H1 (cell line): ENCODE measurements around the gene CFP. TPM values are rescaled to one million over a fixed set of nuclear protein-coding genes. Genes with fewer than 3 reads are reported as not detected.

Experiments
- CTCF ChIA-PET: fragments of 300-600 bp; sonication (Branson Sonifier 250); formaldehyde crosslinking; loops from one replicate; lab custom pipeline; 2021; ENCODE audit not compliant: partially characterized antibody; lab: Charles Lee
- POLR2A ChIA-PET: fragments of 300-600 bp; sonication (Branson Sonifier 250); formaldehyde crosslinking; loops from one replicate; lab custom pipeline; 2021; ENCODE audit warnings: inconsistent platforms; ENCODE audit not compliant: partially characterized antibody; lab: Charles Lee
- DNase-seq, 2 experiments: peaks; one replicate each; pipeline versions ENCODE4 v3.0.0 to v3.0.0-alpha.2; 2010 to 2022; ENCODE audit warnings: low spot score in 2 of 2, low read depth in 1 of 2, mixed read lengths in 1 of 2
- FAIRE-seq: peaks from 2 replicates; lab custom pipeline; 2011; peaks lifted over from hg19 to GRCh38; lab: Jason Lieb, UNC
- H2AFZ ChIP-seq: 2 replicates; pipeline ENCODE4 v1.8.1; 2012; ENCODE audit warnings: low read length, inconsistent platforms
- H2AK5ac ChIP-seq: 2 replicates; pipeline ENCODE4 v1.6.1; 2013; ENCODE audit warnings: low read depth, low read length
- H2BK120ac ChIP-seq: replicated peaks from 2 replicates; pipeline ENCODE3; 2013; ENCODE audit warnings: low read depth, low read length, inconsistent platforms
- H2BK12ac ChIP-seq: 2 replicates; pipeline ENCODE4 v1.6.1; 2013; ENCODE audit warnings: low read depth, low read length
- H2BK15ac ChIP-seq: 2 replicates; pipeline ENCODE4 v1.6.1; 2013; ENCODE audit warnings: low read length
- H2BK20ac ChIP-seq: 2 replicates; pipeline ENCODE4 v1.6.1; 2013; ENCODE audit warnings: low read length
- H2BK5ac ChIP-seq: 2 replicates; pipeline ENCODE4 v1.6.1; 2013; ENCODE audit warnings: low read depth, low read length
- H3K14ac ChIP-seq: 2 replicates; pipeline ENCODE4 v1.6.1; 2013; ENCODE audit warnings: inconsistent platforms; ENCODE audit not compliant: insufficient read length
- H3K18ac ChIP-seq: 2 replicates; pipeline ENCODE4 v1.6.1; 2013; ENCODE audit warnings: low read length; ENCODE audit errors: extremely low read depth
- H3K23ac ChIP-seq: 2 replicates; pipeline ENCODE4 v1.6.1; 2013; ENCODE audit warnings: inconsistent platforms; ENCODE audit not compliant: insufficient read length
- H3K23me2 ChIP-seq: 2 replicates; pipeline ENCODE4 v1.6.1; 2013; ENCODE audit warnings: low read depth, low read length
- H3K27ac ChIP-seq: 2 replicates; pipeline ENCODE4 v1.6.1; 2011; ENCODE audit warnings: low read depth, low read length, inconsistent platforms
- H3K27me3 ChIP-seq, 4 experiments: replicated peaks in 1 of 4; 1 replicate in 1 of 4; 2 replicates in 3 of 4; pipeline versions ENCODE4 v1.6.1 to v1.8.1; 2011 to 2013; ENCODE audit warnings: low read length in 3 of 4, mild to moderate bottlenecking in 3 of 4, inconsistent platforms in 2 of 4, mixed read lengths in 2 of 4, moderate library complexity in 1 of 4; ENCODE audit not compliant: control insufficient read depth in 3 of 4, insufficient read depth in 3 of 4; ENCODE audit errors: extremely low read depth in 1 of 4
- H3K36me3 ChIP-seq, 4 experiments: 2 replicates each; pipeline versions ENCODE4 v1.6.1 to v1.8.1; 2011 to 2013; ENCODE audit warnings: mild to moderate bottlenecking in 4 of 4, low read length in 3 of 4, moderate library complexity in 2 of 4, control low read depth in 1 of 4, inconsistent platforms in 1 of 4; ENCODE audit not compliant: insufficient read depth in 4 of 4, control insufficient read depth in 2 of 4
- H3K4ac ChIP-seq: replicated peaks from 2 replicates; pipeline ENCODE3; 2013; ENCODE audit warnings: low read length, low read depth, mixed read lengths, inconsistent platforms; ENCODE audit not compliant: insufficient read length
- H3K4me1 ChIP-seq, 4 experiments: replicated peaks in 1 of 4; 1 replicate in 1 of 4; 2 replicates in 3 of 4; pipeline versions ENCODE4 v1.6.1 to v1.8.1; 2011 to 2013; ENCODE audit warnings: low read length in 3 of 4, inconsistent platforms in 2 of 4, mixed read lengths in 1 of 4; ENCODE audit not compliant: insufficient read depth in 4 of 4, control insufficient read depth in 3 of 4
- H3K4me2 ChIP-seq, 2 experiments: 2 replicates each; pipeline versions ENCODE4 v1.6.1 to v1.8.1; 2011 to 2013; ENCODE audit warnings: low read depth in 2 of 2, low read length in 2 of 2, control low read depth in 1 of 2, inconsistent platforms in 1 of 2, mild to moderate bottlenecking in 1 of 2; ENCODE audit not compliant: insufficient read depth in 1 of 2
- H3K4me3 ChIP-seq, 4 experiments: fragments of 200-600, 300-600 bp in 1 of 4; sonication (generic), shearing (Covaris generic), sonication (Bioruptor Twin) in 1 of 4; 2 replicates each; pipeline versions ENCODE4 v1.5.1 to v1.8.1; 2011 to 2016; ENCODE audit warnings: low read length in 4 of 4, low read depth in 3 of 4, control low read depth in 2 of 4, inconsistent platforms in 2 of 4, mild to moderate bottlenecking in 2 of 4, mixed read lengths in 1 of 4, moderate library complexity in 1 of 4; ENCODE audit not compliant: insufficient read depth in 2 of 4; ENCODE audit errors: extremely low read depth in 1 of 4
- H3K56ac ChIP-seq: replicated peaks from 2 replicates; pipeline ENCODE3; 2013; ENCODE audit warnings: low read depth, mild to moderate bottlenecking, mixed read lengths, low read length, inconsistent platforms; ENCODE audit not compliant: insufficient read length
- H3K79me1 ChIP-seq: 2 replicates; pipeline ENCODE4 v1.6.1; 2013; ENCODE audit warnings: low read depth, low read length, control low read depth
- H3K79me2 ChIP-seq, 2 experiments: 2 replicates each; pipeline versions ENCODE4 v1.6.1 to v1.8.1; 2012 to 2013; ENCODE audit warnings: low read length in 2 of 2, mild to moderate bottlenecking in 2 of 2, inconsistent platforms in 1 of 2; ENCODE audit not compliant: insufficient read depth in 2 of 2, control insufficient read depth in 1 of 2
- H3K9ac ChIP-seq, 4 experiments: replicated peaks in 1 of 4; 1 replicate in 1 of 4; 2 replicates in 3 of 4; pipeline versions ENCODE4 v1.6.1 to v1.8.1; 2011 to 2013; ENCODE audit warnings: low read depth in 3 of 4, low read length in 3 of 4, control low read depth in 2 of 4, mild to moderate bottlenecking in 2 of 4, moderate library complexity in 2 of 4, inconsistent platforms in 1 of 4; ENCODE audit errors: extremely low read depth in 1 of 4
- H3K9me3 ChIP-seq, 2 experiments: 2 replicates each; pipeline versions ENCODE4 v1.6.1 to v1.8.1; 2012 to 2013; ENCODE audit warnings: mild to moderate bottlenecking in 2 of 2, moderate library complexity in 2 of 2, control low read depth in 1 of 2, inconsistent platforms in 1 of 2, low read depth in 1 of 2, low read length in 1 of 2, mixed read lengths in 1 of 2; ENCODE audit not compliant: insufficient read depth in 2 of 2
- H4K20me1 ChIP-seq, 2 experiments: replicated peaks in 1 of 2; 2 replicates each; pipeline versions ENCODE3 to v1.8.1; 2011 to 2013; ENCODE audit warnings: inconsistent platforms in 2 of 2, low read length in 2 of 2, mild to moderate bottlenecking in 1 of 2; ENCODE audit not compliant: insufficient read depth in 2 of 2, control insufficient read depth in 1 of 2
- H4K5ac ChIP-seq: 2 replicates; pipeline ENCODE4 v1.6.1; 2013; ENCODE audit warnings: low read length, low read depth, mixed read lengths, inconsistent platforms; ENCODE audit not compliant: insufficient read length
- H4K8ac ChIP-seq: 2 replicates; pipeline ENCODE4 v1.8.0; 2013; ENCODE audit warnings: mild to moderate bottlenecking, moderate library complexity, low read length, inconsistent platforms; ENCODE audit not compliant: insufficient read depth; ENCODE audit errors: extremely low read depth
- H4K91ac ChIP-seq: replicated peaks from 2 replicates; pipeline ENCODE3; 2013; ENCODE audit warnings: low read length, mixed read lengths, inconsistent platforms; ENCODE audit not compliant: insufficient read length
- CBX5 ChIP-seq: fragments of 300-800, 300-1000 bp; sonication (generic); IDR thresholded peaks from 2 replicates; pipeline ENCODE4 v1.7.1; 2016; ENCODE audit warnings: antibody characterized with exemption, low read length, low read depth
- CHD2 ChIP-seq: IDR thresholded peaks from 2 replicates; pipeline ENCODE4 v1.6.1; 2012; ENCODE audit warnings: low read length, improper control_type of control experiment
- CTBP2 ChIP-seq: IDR thresholded peaks from 2 replicates; pipeline ENCODE4 v1.7.0; 2011; ENCODE audit warnings: borderline replicate concordance, mild to moderate bottlenecking, moderate library complexity, mixed read lengths, low read length; ENCODE audit not compliant: insufficient read depth, insufficient read length
- EGR1 ChIP-seq: IDR thresholded peaks from 2 replicates; pipeline ENCODE4 v1.6.1; 2011; ENCODE audit warnings: low read depth, low read length, borderline replicate concordance
- MAFK ChIP-seq: IDR thresholded peaks from 2 replicates; pipeline ENCODE4 v1.6.1; 2012; ENCODE audit warnings: low read depth, mild to moderate bottlenecking, improper control_type of control experiment, low read length
- PHF8 ChIP-seq: fragments of 200-600 bp; sonication (generic); conservative IDR thresholded peaks from 2 replicates; pipeline ENCODE4 v1.7.1; 2012; ENCODE audit warnings: low read depth, mild to moderate bottlenecking, inconsistent platforms, low read length, moderate library complexity
- POU5F1 ChIP-seq: IDR thresholded peaks from 2 replicates; pipeline ENCODE4 v1.6.1; 2011; ENCODE audit warnings: low read depth, mild to moderate bottlenecking, low read length, moderate library complexity
- RAD21 ChIP-seq, 2 experiments: IDR thresholded peaks in 1 of 2; conservative IDR thresholded peaks in 1 of 2; 2 replicates each; pipeline ENCODE4 v1.6.1; 2011; ENCODE audit warnings: low read depth in 2 of 2, low read length in 2 of 2, improper control_type of control experiment in 1 of 2, inconsistent platforms in 1 of 2, mild to moderate bottlenecking in 1 of 2, moderate library complexity in 1 of 2
- SIX5 ChIP-seq: IDR thresholded peaks from 2 replicates; pipeline ENCODE4 v1.6.1; 2011; ENCODE audit warnings: mild to moderate bottlenecking, low read depth, low read length
- SP1 ChIP-seq: IDR thresholded peaks from 2 replicates; pipeline ENCODE4 v1.6.1; 2011; ENCODE audit warnings: low read depth, low read length
- SP2 ChIP-seq: IDR thresholded peaks from 2 replicates; pipeline ENCODE4 v1.6.1; 2012; ENCODE audit warnings: mild to moderate bottlenecking, low read length, inconsistent platforms
- TAF1 ChIP-seq: IDR thresholded peaks from 2 replicates; pipeline ENCODE4 v1.6.1; 2011; ENCODE audit warnings: mild to moderate bottlenecking, low read depth, low read length
- WGBS, 2 experiments: shearing (Covaris generic) in 1 of 2; methylation state at CpG; one replicate each; pipeline versions ENCODE4 v1.1.6 to v1.1.7; 2013 to 2015; ENCODE audit warnings: low lambda C conversion rate in 2 of 2, mixed read lengths in 2 of 2, inconsistent platforms in 1 of 2, low coverage in 1 of 2, missing lambda C conversion rate in 1 of 2; ENCODE audit not compliant: insufficient replicate concordance in 2 of 2, insufficient coverage in 1 of 2, insufficient read length in 1 of 2; ENCODE audit errors: extremely low coverage in 1 of 2, missing lambda C conversion rate in 1 of 2; 5-methylcytosine and 5-hydroxymethylcytosine counted together
- polyA plus RNA-seq, 7 experiments: library from polyadenylated mRNA; depleted of rRNA in 3 of 7; stranded (reverse) in 5 of 7; unstranded in 2 of 7; fragments of >200 nt in 5 of 7; fragments of 200-250 nt in 2 of 7; gene quantifications; 1 replicate in 5 of 7; 2 replicates in 1 of 7; 4 replicates in 1 of 7; pipeline versions ENCODE4 v1.2.1 to v1.2.3, GENCODE V29; 2011 to 2013; ENCODE audit warnings: missing spikeins in 2 of 7, mixed read lengths in 2 of 7
- total RNA-seq: library from RNA; stranded (reverse); fragmentation: NEBNext Ultra II Directional; extraction: Animal tissue kit (Norgen Biotek cat#: 25700); gene quantifications from 2 replicates; pipeline ENCODE4 v1.2.1, GENCODE V29; 2021
- TF ChIP-seq, protein P1 (sequence below): IDR thresholded peaks from 2 replicates; pipeline ENCODE4 v1.6.1; 2012; ENCODE audit warnings: inconsistent platforms

The CFP gene
- total and polyA plus RNA-seq, 2 of the 8 experiments (the other 6 are each of a cell fraction or from before 2014, with no cell fraction given) = 0.76 to 2.2 TPM

DNA sequence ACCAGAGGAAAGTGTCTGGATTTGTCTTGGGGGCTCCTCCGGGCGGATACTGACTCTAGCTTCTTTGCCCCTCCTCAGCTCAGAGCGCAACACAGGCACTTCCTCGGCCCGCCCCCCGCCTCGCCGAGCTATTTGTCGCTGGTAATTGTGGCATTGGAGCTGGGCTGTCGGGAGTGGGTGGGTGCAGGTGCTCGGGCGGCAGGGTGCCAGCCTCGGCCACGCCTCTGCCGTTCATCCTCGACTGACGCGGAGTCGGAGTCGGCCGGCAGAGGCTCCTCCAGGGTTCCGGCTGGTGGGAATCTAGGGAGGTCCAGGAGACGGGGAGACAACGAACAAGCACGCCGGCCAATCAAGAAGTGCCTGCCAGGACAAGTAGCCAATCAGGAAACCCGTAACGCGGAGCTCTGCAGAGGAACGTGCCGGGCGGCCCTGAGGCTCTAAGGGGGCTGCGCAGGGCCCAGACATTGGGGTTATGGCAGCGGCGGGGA, 6.1 kb downstream of the CFP start:
- Histone ChIP-seq H2AK5ac (no peak overlapping the region), H3K18ac (no peak overlapping the region), H2BK20ac (no peak overlapping the region), H3K36me3 (no peaks in the 10 kb centered on the region), H4K5ac (no peak overlapping the region), H3K9ac (no peak overlapping the region), H2BK120ac (no peak overlapping the region), H3K56ac (no peak overlapping the region), H2AFZ (peak overlapping the region; percentile 85; the same call in 1 of the 2 replicates), H2BK15ac (no peak overlapping the region), H4K8ac (no peak overlapping the region), H4K91ac (no peak overlapping the region), H2BK12ac (no peak overlapping the region), H3K23ac (no peak overlapping the region), H3K4me3 (peak overlapping the region; percentile 14 to 55 (median 22); a peak in 6 of 8 replicates), H3K4ac (no peak overlapping the region), H3K14ac (no peak overlapping the region), H3K27ac (no peak overlapping the region), H3K79me2 (no peaks in the 10 kb centered on the region), H4K20me1 (peaks cover 0 to 1% of the 10 kb centered on the region in 2 experiments), H3K27me3 (no peaks in the 10 kb centered on the region), H3K79me1 (no peaks in the 10 kb centered on the region), H3K4me1 (peaks cover 3 to 7% (median 5%) of the 10 kb centered on the region in 4 experiments), H3K4me2 (peak overlapping the region; percentile 59 to 63), H2BK5ac (no peak overlapping the region), H3K23me2 (no peaks in the 10 kb centered on the region; the same call in 1 of the 2 replicates), H3K9me3 (no peaks in the 10 kb centered on the region)
- ChIA-PET POLR2A (interaction anchor here (0.5 to 2.1 kb wide), 9 partner anchors 11 to 205 kb away, joined by 3 to 7 read pairs (median 3); partner anchors contain the start of gene TIMP1), CTCF (interaction anchor here (0.6 to 1.6 kb wide), 7 partner anchors 13 to 100 kb away, joined by 3 to 7 read pairs (median 4); partner anchors contain the start of gene TIMP1)
- 5% methylated on average over 21 of the region's 35 CpGs; no CpG with 5 or more reads in 1 of the 2 experiments for WGBS, 2 experiments
- DNase-seq (peak; percentile 73 to 76), FAIRE-seq (peak; percentile 93)
- TF ChIP-seq SP1 = peak; percentile 82
- TF ChIP-seq MAFK = no peak
- TF ChIP-seq PHF8 = no peak
- TF ChIP-seq SIX5 = no peak
- no peak for TF ChIP-seq EGR1
- no peak for TF ChIP-seq CBX5
- TF ChIP-seq TAF1 = 0 out of 2 replicates have a peak, but pooled peaks have one; percentile 39
- peak; percentile 33; the same call in 1 of the 2 replicates for TF ChIP-seq SP2
- TF ChIP-seq POU5F1 = no peak
- TF ChIP-seq, protein P1, sequence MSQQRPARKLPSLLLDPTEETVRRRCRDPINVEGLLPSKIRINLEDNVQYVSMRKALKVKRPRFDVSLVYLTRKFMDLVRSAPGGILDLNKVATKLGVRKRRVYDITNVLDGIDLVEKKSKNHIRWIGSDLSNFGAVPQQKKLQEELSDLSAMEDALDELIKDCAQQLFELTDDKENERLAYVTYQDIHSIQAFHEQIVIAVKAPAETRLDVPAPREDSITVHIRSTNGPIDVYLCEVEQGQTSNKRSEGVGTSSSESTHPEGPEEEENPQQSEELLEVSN = peak; percentile 33; the same call in 1 of the 2 replicates
- TF ChIP-seq CTBP2 = no peak
- peak in 1 of 2 experiments; percentile 1; a peak in 1 of 4 replicates for TF ChIP-seq RAD21 (IDR thresholded peaks at IDR 0.05 in 1 of 2, conservative IDR thresholded peaks at IDR 0.05 in 1 of 2; ENCODE audit: low read depth in 2 of 2, low read length in 2 of 2)
- TF ChIP-seq CHD2 = no peak
